ENCODE measurements around the gene SPDYE2B.
"Not testable (repeated sequence)": the region's sequence is repeated elsewhere in the genome, so short reads cannot be mapped to it uniquely, and the experiment has no call there.

DNA sequence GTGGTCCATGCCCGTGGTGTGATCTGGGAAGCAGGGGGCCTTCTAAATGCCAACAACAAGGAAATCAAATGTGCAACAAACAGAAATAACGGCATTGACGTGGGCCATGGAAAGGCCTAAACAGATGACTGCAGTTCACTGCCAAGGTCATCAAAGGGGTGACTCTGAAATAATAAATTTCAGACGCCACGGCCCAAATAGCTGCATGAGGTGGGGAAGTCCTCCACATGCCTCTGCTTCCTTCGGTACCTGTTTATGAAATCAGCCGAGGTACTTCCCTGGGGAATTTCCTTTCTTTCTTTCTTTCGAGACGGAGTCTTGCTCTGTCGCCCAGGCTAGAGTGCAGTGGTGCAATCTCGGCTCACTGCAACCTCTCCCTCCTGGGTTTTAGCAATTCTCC is 14.6 kb downstream of the SPDYE2B start:
- not testable (repeated sequence) for TF ChIP-seq YY1 (IDR thresholded peaks at IDR 0.05; ENCODE audit: insufficient read depth, insufficient read length); SUZ12 (IDR thresholded peaks at IDR 0.05; ENCODE audit: extremely low read depth, insufficient read depth, insufficient read length); ZNF274 (IDR thresholded peaks at IDR 0.05; ENCODE audit: low read depth, low read length)
